Measurements from ENCODE around the gene GLG1.
"Not testable (repeated sequence)": the region's sequence is repeated elsewhere in the genome, so short reads cannot be mapped to it uniquely, and the experiment has no call there.

The GLG1 gene

DNA sequence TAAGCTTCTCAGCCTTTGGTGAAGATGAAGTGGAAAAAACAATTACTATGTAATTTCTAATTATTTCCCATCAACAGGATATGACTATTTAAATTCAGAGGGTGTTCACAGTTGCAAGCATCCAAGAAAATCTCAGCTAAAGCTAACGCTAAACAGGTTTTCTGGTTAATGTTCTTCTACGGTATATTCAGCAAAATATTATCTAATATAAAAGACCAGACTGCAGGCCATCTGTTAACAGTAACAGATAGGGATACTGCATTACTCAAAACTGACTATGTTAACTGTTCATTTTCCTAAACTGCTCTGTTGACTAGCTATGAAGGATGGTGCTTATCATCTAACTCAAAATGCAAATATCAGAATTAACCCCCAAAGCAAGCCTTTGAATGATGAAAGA, 32.8 kb downstream of the GLG1 start:
- DNase-seq = no peak

DNA sequence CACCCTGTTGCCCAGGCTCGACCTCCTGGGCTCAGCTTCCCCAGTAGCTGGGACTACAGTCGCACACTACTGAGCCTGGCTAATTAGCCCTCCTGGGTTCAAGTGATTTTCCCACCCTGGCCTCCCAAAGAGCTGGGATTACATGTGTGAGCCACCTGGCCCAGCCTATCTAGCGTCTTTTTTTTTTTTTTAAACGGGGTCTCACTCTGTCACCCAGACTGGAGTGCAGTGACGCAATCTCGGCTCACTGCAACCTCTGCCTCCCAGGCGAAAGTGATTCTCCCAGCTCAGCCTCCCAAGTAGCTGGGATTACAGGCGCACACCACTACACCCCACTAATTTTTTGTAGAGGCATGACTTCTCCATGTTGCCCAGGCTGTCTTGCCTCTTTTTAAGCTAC, 33.3 kb downstream of the GLG1 start:
- DNase-seq = no peak

DNA sequence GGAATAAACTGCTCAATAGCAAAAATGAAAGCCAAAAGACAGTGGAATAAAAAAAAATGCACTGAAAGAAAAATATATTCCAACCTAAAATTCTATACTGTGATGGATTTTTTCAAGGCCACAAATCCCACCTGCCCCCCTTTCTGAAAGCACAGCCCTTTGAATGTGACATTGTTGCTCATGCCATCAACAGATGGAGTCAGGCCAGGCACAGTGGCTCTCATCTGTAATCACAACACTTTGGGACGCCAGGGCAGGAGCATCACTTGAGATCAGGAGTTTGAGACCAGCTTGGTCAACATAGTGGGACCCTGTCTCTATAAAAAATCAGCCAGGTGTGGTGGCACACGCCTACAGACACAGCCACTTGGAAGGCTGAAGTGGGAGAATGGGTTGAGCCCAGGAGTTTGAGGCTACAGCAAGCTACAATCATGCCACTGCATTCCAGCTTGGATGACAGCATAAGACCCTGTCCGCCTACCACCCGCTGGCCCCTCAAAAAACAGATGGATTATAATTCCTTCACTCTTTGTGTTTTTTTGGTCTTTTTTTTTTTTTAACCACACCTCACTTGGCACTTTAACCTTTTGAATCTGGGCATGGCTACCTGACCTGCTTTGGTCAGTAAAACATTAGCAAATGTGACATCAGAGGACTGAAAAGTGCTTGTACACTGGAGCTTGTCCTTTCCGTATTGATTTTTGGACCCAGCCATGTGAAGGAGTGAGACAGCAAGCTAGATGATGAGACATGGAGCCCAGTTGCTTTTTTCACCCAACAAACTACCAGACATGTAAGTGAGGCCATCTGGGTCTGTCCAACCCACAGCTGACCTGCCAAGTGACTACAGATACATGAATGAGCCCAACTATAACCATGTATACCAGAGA, 36.3 kb downstream of the GLG1 start:
- DNase-seq = no peak

DNA sequence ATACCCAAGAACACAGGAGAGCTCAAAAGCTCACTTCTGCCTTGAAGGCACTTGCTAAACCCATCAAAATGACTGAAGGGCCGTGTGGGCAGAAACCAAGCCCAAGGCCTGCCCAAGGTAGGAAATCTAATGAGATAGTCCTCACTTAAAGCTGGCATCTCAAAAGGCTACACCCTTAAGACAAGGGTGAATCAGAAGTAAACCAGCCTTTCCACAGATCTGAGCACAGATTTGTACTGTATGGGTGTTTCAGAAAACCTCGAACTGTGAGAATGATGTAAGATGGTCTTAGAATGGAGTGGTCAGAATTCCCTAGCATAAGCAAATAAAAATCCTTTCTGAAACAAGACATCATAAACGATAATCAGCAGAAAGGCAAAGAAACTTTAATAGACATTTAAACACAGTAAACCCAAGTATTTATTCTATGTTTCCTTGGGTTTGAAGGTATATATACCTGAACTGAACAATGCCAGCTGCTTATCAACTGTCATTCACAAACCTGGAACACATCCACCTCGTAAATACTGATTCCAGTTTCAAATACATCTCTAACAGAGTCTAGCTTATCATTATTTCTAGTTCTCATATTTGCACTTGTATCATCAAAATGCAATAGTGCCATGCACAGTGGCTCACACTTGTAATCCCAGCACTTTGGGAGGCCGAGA, 37.8 kb downstream of the GLG1 start:
- DNase-seq = no peak

DNA sequence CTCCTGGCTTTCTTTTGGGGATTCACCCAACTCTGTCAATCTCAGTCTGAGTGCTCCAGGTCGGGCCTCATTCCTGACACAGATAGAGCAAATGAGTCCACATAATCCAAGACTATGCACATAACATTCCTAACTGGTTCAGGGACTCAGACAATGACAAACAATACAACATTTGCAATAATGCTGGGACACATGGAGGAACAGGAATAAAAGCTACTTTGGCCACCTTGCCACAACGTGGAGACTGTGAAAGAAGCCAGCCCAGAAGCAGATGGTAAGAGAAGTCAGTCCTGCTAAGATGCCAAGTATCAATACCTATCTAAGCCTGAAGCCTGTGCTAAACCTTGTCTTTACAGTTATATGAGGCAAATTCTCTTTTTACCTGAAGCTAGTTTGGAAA, 39.0 kb downstream of the GLG1 start:
- no peak for DNase-seq

DNA sequence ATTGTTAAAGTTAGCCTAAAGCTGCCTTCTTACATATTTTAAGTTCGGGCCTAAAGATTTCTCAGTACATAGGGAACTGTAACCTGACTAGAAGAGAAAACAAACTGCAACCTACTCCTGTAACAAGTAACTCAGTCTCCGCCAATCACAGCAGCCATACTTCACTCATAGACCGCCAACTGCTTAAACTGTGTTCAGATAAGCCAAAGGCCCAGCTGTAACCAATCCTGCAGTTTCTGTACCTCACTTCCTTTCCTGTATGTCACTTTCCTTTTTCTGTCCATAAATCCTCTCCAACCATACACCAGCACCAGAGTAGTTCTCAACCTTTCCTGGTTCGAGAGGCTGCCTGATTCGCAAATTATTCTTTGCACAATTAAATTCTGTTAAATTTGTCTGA, 41.5 kb downstream of the GLG1 start:
- DNase-seq = no peak

DNA sequence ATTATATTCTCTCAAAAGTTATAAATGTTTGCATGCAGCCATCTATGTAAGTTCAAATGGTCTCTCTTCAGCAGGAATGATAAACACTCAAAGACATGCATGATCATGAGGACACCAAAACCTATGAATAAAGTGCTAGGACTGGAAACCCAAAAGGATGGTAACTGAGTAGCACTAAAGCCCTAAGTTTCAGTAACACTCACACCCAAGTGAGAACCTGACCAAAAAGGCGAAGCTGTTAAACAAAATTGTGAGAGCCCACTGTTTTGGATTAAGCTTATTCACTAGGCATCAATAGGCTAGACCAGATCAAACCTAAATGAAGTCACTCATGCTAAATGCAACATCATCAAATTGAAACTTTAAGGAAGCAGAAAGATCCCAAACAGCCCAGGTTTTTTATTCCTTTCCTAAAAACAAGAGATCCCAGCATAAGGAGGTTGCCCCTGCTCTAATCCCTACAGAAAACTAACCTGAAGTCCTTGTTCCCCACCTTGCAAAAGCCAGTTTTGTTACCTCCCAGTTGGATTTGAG, 42.4 kb downstream of the GLG1 start:
- DNase-seq = no peak

DNA sequence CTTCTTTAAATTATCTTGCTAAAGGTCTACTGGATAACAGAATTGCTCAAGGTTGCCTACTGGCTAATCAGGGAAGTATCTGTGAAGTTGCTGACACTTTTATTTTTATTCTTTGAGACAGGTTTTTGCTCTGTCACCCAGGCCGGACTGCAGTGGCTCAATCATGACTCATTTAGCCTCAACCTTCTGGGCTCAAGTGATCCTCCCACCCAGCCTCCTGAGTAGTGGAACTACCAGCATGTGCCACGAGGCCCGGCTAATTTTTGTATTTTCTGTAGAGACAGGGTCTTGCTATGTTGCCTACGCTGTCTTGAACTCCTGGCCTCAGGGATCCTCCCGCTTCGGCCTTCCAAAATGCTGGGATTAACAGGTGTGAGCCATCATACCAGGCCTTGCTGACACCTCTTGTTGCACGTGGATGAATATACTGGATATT, 43.1 kb downstream of the GLG1 start:
- DNase-seq = no peak

DNA sequence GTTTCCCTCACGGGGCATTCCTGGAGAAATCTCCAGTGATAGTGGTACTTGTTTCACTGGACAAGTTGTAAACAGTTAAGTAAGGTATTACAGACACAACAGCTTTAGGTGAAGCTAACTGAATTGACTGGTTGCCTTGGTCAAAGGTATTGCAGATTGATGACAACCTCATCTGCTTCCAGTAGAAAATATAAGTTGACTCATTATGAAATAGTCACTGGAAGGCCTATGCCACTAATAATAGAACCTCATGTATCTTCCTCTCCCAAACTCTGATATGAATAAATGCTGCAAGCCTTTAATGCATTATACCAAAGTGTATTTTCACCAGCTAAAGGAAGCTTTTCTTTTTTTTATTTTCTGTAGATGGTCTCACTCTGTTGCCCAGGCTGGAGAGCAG, 44.8 kb downstream of the GLG1 start:
- no peak for DNase-seq

DNA sequence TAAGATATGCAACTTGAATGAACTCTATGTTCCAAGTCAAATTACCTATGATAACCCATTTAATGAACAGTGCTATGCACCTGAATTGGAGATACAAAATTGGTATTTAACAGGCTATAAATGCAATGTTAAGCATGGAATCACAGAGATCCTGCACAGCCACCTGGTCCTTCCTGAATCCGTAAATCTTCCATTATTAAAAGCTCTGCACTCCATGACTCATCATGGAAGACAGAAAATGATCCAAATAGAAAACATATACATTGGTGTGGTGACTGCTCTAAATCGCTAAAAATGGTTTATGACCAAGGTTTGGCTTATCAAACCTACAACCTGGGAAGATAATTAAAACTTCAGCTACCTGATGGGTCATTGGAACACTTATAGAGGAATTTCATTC, 45.3 kb downstream of the GLG1 start:
- DNase-seq = no peak

DNA sequence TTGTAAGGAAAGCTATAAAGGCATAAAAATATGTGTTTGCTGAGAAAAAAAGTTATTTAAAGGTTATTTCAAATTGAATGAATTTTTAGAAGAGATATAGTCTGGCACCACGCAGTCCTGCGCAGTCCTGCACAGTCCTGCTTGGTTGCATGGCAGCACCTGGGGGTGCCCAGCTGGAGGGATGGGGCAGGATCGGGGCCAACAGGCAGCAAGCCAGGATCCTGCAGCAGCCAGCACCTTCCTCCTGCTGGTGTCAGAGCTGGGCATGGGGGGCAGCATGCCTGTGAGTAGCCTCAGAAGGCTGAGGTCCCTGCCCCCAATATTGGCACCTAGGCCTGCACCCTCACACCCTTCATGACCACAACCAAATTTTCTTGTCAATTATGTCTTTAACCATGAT, 46.0 kb downstream of the GLG1 start:
- no peak for DNase-seq

DNA sequence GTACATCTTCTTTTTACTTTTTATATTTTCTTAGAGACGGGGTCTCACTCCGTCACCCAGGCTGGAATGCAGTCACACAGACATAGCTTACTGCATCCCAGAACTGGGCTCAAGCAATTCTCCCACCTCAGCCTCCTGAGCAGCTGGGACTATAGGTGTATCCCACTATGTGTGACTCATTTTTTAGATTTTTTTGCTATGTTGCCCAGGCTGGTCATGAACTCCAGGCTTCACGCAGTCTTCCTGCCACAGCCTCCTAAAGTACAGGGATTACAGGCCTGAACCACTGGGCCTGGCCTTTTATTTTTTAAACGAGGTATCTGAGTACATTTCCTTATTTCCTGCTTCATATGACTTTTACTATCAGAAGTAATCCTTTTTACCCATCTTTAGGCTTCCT, 48.0 kb downstream of the GLG1 start:
- DNase-seq = no peak

DNA sequence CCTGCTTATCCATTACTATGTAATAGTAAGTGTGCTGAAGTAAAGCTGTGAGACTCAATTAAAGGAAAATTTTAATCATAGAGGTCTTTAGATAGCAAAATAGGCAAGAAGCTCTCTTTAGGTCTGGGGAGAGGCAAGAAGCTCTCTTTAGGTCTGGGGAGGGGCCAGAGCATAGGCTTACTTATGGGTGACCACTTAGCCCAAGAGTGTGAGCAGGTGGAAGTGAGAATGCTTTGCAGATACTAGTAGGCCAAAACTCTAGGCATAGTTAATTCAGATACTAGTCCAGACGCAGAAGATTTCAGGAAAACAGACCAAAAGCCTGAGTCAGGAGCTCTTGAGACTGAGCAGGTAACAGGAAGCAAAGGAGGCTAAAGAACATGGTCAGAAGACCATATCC, 49.6 kb downstream of the GLG1 start:
- no peak for DNase-seq

DNA sequence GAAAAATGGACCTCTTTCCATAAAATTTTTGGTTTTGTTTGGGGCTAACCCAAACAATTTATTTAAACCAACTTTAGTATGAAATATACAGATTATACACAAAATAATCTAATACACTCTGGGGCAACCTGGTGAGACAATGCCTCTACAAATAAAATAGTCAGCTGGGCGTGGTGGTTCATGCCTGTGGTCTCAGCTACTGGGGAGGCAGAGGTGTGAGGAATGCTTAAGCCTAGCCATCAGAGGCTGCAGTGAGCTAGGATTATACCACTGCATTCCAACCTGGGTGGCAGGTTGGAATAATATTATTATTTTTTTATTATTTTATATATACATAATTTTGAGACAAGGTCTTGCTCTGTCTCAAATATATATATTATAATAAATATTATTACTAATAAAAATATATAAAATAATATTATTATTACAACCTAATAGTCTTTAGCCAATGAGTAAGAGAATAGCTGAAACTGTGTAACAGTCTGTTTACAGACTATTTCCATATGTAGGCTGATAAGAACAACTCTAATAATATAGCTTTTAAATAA, 50.5 kb downstream of the GLG1 start:
- DNase-seq = no peak

DNA sequence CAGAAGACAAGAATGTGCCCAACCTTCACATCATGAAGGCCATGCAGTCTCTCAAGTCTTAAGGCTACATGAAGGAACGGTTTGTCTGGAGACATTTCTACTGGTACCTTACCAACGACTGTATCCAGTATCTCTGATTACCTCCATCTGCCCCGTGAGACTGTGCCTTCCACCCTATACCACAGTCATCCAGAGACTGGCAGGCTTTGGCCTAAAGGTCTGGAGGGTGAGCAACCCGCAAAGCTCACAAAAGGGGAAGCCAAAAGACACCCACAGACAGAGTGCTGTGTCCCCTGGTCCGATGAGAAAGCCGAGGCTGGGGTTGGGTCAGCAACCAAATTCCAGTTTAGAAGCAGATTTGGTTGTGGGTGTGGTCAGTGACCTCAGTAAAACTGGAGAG, 54.6 kb downstream of the GLG1 start:
- DNase-seq = not testable (repeated sequence)

DNA sequence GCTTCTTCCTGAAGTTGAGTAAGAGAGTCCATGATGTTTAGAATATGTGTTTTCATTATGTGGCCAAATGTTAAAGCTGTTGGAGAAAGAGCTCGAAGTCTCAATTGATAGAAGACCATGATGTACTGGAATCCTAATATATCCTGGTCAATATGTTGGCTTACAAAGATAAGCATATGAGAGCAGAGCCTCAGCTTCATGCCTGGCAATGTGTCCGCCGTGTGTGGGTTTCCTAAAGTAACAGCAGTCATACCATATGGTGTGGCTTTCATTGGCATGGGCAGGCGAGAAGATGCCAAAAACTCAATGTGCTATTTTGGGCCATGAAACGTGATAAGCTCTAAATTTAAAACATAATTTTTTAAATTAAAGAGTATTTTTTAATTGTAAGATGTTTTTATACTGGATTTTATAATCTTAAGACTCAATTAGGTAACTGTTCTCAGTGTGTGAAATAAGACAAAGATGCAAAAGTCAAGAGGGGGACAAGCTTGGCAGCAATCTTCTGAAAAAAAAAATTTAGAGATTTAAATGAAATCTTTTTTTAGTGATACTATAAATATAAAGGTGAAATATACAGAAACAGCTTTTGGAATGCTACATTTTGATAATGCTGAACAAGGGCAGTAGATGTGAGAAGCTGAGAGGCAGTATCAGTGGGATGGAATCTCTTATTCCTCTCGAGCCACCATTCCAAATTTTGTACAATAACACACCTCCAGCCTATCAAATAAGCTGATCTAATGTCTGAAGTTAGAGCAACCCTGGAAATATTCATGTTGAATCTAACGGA, 56.5 kb downstream of the GLG1 start:
- DNase-seq = not testable (repeated sequence)

DNA sequence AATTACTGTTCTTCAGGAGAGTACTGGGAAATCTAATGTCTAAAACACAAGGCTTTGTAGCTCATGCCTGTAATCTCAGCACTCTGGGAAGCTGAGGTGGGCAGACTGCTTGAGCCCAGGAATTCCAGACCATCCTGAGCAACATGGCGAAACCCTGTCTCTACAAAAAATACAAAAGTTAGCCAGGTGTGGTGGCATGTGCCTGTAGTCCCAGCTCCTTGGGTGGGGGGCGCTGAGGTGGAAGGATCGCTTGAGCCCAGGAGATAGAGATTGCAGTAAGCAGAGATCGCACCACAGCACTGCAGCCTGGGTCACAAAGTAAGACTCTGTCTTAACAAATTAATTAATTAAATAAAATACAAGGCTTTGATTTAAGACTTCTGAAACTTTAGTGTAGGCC, 60.8 kb downstream of the GLG1 start:
- DNase-seq = not testable (repeated sequence)

DNA sequence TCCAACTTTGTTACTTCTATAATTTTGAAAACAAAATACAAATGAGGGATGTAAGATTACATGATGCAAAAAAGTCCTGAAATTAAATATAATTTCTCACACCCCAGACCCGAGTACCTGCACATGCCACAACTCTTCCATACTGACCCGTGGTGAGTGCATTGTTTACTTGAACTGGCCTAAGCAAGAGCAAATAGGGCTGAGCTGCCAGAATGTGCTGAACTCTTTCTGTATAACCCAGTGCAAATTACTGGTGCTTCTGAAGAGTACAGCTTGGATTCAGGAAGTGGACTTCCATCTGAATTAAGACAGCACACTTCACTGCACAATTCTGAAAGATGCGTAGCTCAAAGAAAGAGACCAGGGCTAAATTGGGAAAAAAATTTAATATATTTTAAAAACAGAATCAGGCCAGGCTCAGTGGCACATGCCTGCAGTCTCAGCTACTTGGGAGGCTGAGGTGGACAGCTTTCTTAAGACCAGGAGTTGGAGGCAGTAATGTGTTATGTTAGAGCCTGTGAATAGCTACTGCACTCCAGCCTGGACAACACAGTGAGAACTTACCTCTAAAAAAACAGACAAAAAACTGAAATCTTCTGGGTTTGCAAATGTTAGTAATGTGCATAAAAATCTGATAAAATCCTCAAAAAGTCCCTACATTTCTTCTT, 63.9 kb downstream of the GLG1 start:
- DNase-seq = not testable (repeated sequence)

DNA sequence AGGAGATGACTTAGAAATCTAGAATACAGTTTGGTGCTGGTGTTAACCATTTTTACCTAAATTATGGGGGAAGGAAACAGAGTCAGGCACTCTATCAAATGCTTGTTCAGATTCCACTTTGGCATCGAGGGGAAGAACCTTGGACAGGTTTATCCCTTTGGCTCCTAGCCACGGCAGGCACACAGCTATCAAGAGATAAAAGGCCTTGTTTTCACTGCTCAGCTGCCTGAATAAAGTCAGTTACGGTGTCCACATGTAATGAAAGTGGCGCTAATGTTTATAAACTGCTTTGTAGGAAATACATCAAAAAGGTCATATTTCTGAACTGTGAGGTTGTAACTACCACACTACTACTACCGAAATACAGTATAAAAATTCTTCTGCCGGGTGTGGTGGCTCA, 66.3 kb downstream of the GLG1 start:
- DNase-seq = not testable (repeated sequence)

DNA sequence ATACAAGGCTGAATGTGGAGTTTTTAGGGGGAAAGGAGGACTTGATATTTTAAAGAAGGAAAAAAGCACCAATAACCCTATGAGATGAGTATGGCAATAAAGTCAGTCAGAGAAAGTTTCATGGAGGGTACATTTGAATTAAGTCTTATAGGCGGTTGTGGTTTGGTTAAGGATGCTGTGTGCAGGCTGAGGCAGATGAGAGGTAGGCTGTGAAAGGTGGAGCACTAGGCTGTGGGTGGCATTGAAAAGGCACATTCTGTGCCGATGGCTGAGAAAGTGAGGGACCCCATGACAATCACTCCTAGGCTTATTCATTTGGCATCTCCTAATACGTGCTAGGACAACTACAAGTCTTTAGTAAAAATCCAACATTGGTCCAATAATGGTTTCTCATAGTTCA, 68.1 kb downstream of the GLG1 start:
- DNase-seq = not testable (repeated sequence)

DNA sequence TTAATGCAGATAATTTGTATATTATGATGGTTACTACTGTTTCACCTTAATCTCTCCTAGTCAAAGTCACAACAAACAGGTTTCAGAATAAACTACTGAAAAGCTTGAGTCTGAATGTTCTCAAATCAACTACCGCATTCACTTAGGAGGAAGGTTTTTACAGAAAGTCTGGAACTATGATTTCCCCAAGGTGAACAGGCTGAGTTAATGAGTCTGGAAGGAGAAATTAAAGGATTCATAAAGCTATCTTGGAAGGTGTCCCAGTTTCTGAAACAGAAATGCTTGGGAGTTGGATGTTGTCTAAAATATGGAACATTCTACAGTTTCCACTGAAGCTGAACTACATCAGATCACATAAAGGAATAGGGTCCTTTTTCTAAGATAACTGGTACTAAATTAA, 69.2 kb downstream of the GLG1 start:
- not testable (repeated sequence) for DNase-seq

DNA sequence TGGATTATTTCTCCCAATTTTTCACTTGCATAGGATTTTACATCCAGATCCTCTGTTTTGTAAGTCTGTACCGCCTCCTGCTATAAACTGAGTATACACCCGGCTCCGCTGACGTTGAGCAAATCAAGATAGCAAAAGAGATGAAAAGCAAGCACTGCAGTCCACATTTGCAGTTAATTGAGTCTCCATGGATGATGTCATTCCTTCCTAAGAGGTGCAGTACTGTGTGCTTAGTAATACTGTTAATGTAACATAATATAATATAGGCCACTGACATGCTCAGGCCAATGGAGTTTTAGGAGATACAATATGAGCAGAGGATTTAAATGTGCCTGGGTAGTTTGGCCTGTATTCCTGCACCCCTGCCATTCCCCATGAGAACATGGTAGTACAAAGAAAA, 72.3 kb downstream of the GLG1 start:
- DNase-seq = not testable (repeated sequence)

Measured in activated gamma-delta T cell treated with Interleukin-2 at 50 U/mL for 16 hours (primary cell).